HG02884 (cell line): ENCODE results near the gene EZR.

ENCODE experiments used
- ATAC-seq: cut with Tn5 transposase; IDR thresholded peaks from one replicate; pipeline ENCODE4 v1.9.1; 2021; ENCODE audit warnings: mild to moderate bottlenecking, moderate library complexity; ENCODE audit not compliant: unreplicated experiment

The EZR gene

GRCh38 chr6:158780246-158780884 lies 38.8 kb downstream of the EZR start:
- no peak for ATAC-seq

GRCh38 chr6:158778005-158778527 lies 41.1 kb downstream of the EZR start:
- no peak for ATAC-seq

- ATAC-seq, result no peak
These were observed 41.7 kb downstream of the EZR start for GRCh38 chr6:158777510-158777909.

GRCh38 chr6:158776737-158777136 lies 42.4 kb downstream of the EZR start:
- ATAC-seq, result no peak

GRCh38 chr6:158775832-158776231 lies 43.3 kb downstream of the EZR start:
- no peak for ATAC-seq

GRCh38 chr6:158774717-158775449 lies 44.3 kb downstream of the EZR start:
- no peak for ATAC-seq

- ATAC-seq, result no peak
These were observed 45.4 kb downstream of the EZR start for GRCh38 chr6:158773581-158774449.

GRCh38 chr6:158772851-158773371 lies 46.3 kb downstream of the EZR start:
- no peak for ATAC-seq

GRCh38 chr6:158772172-158772571 lies 47.0 kb downstream of the EZR start:
- ATAC-seq, result no peak

- no peak for ATAC-seq
These were observed 47.6 kb downstream of the EZR start for GRCh38 chr6:158771399-158772152.

- ATAC-seq, result no peak
These were observed 48.4 kb downstream of the EZR start for GRCh38 chr6:158770533-158771330.

- ATAC-seq, result no peak
These were observed 49.3 kb downstream of the EZR start for GRCh38 chr6:158769771-158770432.

- no peak for ATAC-seq
These were observed 49.9 kb downstream of the EZR start for GRCh38 chr6:158769234-158769770.

GRCh38 chr6:158768436-158768835 lies 50.7 kb downstream of the EZR start:
- no peak for ATAC-seq

GRCh38 chr6:158767709-158768108 lies 51.5 kb downstream of the EZR start:
- no peak for ATAC-seq

GRCh38 chr6:158766621-158767455 lies 52.3 kb downstream of the EZR start:
- no peak for ATAC-seq

GRCh38 chr6:158765499-158766068 lies 53.6 kb downstream of the EZR start:
- no peak for ATAC-seq

GRCh38 chr6:158764926-158765325 lies 54.2 kb downstream of the EZR start:
- ATAC-seq, result no peak
